Muscle layer of colon (tissue), 2 donors: ENCODE results near the gene SSNA1.

ENCODE experiments used
- H3K27ac ChIP-seq: one replicate; pipeline ENCODE4 v1.7.0; 2013; ENCODE audit warnings: low read depth, mild to moderate bottlenecking, low read length, moderate library complexity
- H3K27me3 ChIP-seq, 2 donors: one replicate each; pipeline ENCODE4 v1.7.0; 2013; ENCODE audit warnings: low read length in 2 of 2, mild to moderate bottlenecking in 2 of 2; ENCODE audit not compliant: insufficient read depth in 2 of 2, control insufficient read depth in 1 of 2
- H3K36me3 ChIP-seq: one replicate; pipeline ENCODE4 v1.7.0; 2013; ENCODE audit warnings: mild to moderate bottlenecking, low read length; ENCODE audit not compliant: insufficient read depth
- H3K4me1 ChIP-seq: one replicate; pipeline ENCODE4 v1.7.0; 2013; ENCODE audit warnings: mild to moderate bottlenecking, low read length; ENCODE audit not compliant: insufficient read depth
- H3K4me3 ChIP-seq, 2 donors: one replicate each; pipeline ENCODE4 v1.7.0; 2013; ENCODE audit warnings: low read length in 2 of 2, low read depth in 1 of 2, mild to moderate bottlenecking in 1 of 2, moderate library complexity in 1 of 2
- H3K9ac ChIP-seq: one replicate; pipeline ENCODE4 v1.7.0; 2013; ENCODE audit warnings: low read length
- H3K9me3 ChIP-seq: one replicate; pipeline ENCODE4 v1.7.0; 2013; ENCODE audit warnings: mild to moderate bottlenecking, low read length
- donor health status: abdominal sarcoma.
- donor health status: Adenocarcinoma of cecum.

The SSNA1 gene

DNA sequence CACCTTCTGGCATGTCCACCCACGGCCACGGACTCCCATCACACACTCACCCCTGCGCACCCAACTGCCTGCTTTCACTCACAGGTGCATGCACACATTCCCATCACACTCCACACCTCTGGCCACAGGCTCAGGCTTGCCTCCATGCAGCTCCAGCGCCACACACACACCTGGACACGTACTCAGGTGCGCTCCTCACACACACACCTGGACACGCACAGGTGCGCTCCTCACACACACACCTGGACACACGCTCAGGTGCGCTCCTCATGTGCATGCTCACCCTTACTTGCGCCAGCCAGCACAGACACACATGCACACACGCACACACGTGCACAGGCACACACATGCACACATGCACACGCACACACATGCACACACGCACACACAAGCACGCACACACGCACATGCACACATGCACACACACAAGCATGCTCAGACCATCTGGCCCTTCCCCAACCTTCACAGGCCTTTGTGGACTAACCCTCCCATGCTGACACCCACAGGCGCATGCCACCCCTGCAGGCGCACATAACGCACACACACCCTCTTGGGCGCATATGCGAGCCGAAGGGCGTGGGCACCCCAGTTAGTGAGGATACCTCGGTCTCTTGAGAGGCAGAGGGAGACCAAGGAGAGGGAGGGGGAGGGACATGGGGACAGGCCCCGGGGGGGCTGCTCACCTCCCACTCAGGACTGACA, 41.2 kb upstream of the SSNA1 start:
- no peak overlapping the region for H3K4me3 ChIP-seq
- no peak overlapping the region for H3K9ac ChIP-seq
- no peaks in the 10 kb centered on the region for H3K4me1 ChIP-seq
- no peaks in the 10 kb centered on the region for H3K9me3 ChIP-seq
- H3K36me3 ChIP-seq: no peaks in the 10 kb centered on the region
- H3K27me3 ChIP-seq: peaks cover 0 to 57% of the 10 kb centered on the region in 2 donors
- no peak overlapping the region for H3K27ac ChIP-seq

GRCh38 chr9:137147793-137148160, 40.7 kb upstream of the SSNA1 start:
- Histone ChIP-seq H3K27ac (no peak overlapping the region), H3K27me3 (peaks cover 0 to 51% of the 10 kb centered on the region in 2 donors), H3K4me3 (no peak overlapping the region)

DNA sequence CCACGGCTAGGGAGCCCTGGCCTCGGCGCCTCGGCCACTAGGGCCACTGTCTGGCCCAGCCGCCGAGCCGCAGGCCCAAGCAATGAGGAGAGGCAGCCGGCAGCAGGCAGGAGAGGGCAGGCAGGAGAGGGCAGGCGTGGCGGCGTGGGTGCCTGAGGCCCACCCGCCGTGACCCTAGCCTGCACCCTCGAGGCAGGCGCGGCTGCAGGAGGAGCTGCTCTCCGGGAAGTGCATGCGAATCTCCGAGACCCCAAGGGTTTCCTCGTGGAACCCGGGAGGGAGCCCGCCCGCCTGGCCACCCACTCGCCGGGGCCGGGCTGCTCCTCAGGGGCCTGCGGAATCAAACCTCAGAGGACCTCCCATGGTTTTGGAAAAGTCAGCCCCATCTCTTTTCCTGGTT, 40.2 kb upstream of the SSNA1 start:
- Histone ChIP-seq H3K9ac (no peak overlapping the region), H3K36me3 (no peaks in the 10 kb centered on the region), H3K27me3 (peaks cover 0 to 47% of the 10 kb centered on the region in 2 donors), H3K9me3 (no peaks in the 10 kb centered on the region), H3K27ac (no peak overlapping the region), H3K4me3 (no peak overlapping the region), H3K4me1 (no peaks in the 10 kb centered on the region)

More at GRCh38 chr9:137147793-137148160, 40.7 kb upstream of the SSNA1 start:
- H3K9ac ChIP-seq: no peak overlapping the region
- H3K4me1 ChIP-seq: no peaks in the 10 kb centered on the region
- no peaks in the 10 kb centered on the region for H3K9me3 ChIP-seq
- no peaks in the 10 kb centered on the region for H3K36me3 ChIP-seq

- no peak overlapping the region for H3K9ac ChIP-seq
- H3K27me3 ChIP-seq: peaks cover 0 to 42% of the 10 kb centered on the region in 2 donors
- H3K4me3 ChIP-seq: no peak overlapping the region
- H3K27ac ChIP-seq: no peak overlapping the region
- H3K36me3 ChIP-seq: no peaks in the 10 kb centered on the region
- no peaks in the 10 kb centered on the region for H3K9me3 ChIP-seq
- H3K4me1 ChIP-seq: no peaks in the 10 kb centered on the region
These were observed 39.8 kb upstream of the SSNA1 start for GRCh38 chr9:137148661-137149060.

DNA sequence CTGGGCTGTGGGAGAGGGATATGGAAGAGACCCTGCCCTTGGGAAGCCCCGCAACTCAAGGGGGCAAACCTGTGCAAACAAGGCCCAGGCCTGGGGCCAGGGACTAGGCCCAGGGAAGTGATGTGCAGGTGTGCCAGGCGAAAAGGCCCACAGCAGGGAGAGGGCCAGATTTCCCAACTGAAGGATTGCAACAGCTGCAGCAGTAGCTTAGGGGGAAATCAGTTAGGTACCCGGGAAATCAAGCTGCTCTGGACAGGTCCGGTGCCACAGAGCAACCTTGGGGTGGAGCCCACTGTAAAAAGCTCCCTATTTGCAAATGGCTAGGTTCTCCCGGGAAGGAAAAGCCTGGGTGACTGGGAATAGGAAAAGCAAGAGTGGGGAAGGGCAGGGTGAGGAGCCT, 39.1 kb upstream of the SSNA1 start:
- Histone ChIP-seq H3K9me3 (no peaks in the 10 kb centered on the region), H3K4me3 (no peak overlapping the region), H3K4me1 (no peaks in the 10 kb centered on the region), H3K27ac (no peak overlapping the region), H3K36me3 (no peaks in the 10 kb centered on the region), H3K9ac (no peak overlapping the region), H3K27me3 (peaks cover 0 to 41% of the 10 kb centered on the region in 2 donors)

DNA sequence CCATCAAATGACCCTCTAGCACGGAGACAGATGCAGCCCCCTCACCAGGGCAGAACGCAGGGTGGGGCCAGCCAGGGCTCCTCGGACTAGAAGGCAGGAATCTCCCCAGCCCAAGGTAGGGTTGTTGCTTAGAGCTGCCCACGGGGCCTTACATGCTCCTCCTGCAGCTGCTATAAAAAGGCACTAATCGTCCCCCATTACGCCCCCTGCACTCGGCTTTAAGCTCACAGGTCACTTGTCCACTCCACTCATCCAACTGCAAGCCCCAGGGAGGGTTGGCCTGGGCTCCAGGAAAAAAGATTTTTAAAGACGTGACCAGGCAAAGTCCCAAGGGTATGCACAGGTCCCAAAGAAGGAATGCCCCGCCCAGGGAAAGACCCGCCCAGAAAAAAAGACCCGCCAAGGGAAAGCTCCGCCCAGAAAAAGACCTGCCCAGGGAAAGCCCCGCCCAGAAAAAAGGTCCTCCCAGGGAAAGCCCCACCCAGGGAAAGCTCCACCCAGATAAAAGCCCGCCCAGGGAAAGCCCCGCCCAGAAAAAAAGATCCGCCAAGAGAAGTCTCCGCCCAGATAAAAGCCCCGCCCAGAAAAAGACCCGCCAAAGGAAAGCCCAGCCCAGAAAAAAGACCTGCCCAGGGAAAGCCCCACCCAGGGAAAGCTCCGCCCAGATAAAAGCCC, 38.4 kb upstream of the SSNA1 start:
- Histone ChIP-seq H3K9me3 (no peaks in the 10 kb centered on the region), H3K27me3 (peaks cover 0 to 41% of the 10 kb centered on the region in 2 donors), H3K36me3 (no peaks in the 10 kb centered on the region), H3K27ac (no peak overlapping the region), H3K4me1 (no peaks in the 10 kb centered on the region), H3K4me3 (no peak overlapping the region), H3K9ac (no peak overlapping the region)

- Histone ChIP-seq H3K4me1 (no peaks in the 10 kb centered on the region), H3K9ac (no peak overlapping the region), H3K36me3 (no peaks in the 10 kb centered on the region), H3K27me3 (peaks cover 0 to 47% of the 10 kb centered on the region in 2 donors), H3K27ac (no peak overlapping the region), H3K4me3 (no peak overlapping the region), H3K9me3 (no peaks in the 10 kb centered on the region)
These were observed 37.6 kb upstream of the SSNA1 start for GRCh38 chr9:137150617-137151457.

- Histone ChIP-seq H3K27me3 (peaks cover 10 to 50% of the 10 kb centered on the region in 2 donors), H3K4me1 (no peaks in the 10 kb centered on the region), H3K27ac (no peak overlapping the region), H3K4me3 (no peak overlapping the region), H3K36me3 (no peaks in the 10 kb centered on the region), H3K9me3 (no peaks in the 10 kb centered on the region), H3K9ac (no peak overlapping the region)
These were observed 35.6 kb upstream of the SSNA1 start for GRCh38 chr9:137152844-137153405.

GRCh38 chr9:137156567-137157375, 31.7 kb upstream of the SSNA1 start:
- H3K9me3 ChIP-seq: no peaks in the 10 kb centered on the region
- H3K4me3 ChIP-seq: no peak overlapping the region
- H3K9ac ChIP-seq: no peak overlapping the region
- peaks cover 25 to 60% of the 10 kb centered on the region in 2 donors for H3K27me3 ChIP-seq
- no peak overlapping the region for H3K27ac ChIP-seq
- H3K4me1 ChIP-seq: no peaks in the 10 kb centered on the region
- no peaks in the 10 kb centered on the region for H3K36me3 ChIP-seq

GRCh38 chr9:137157618-137158415, 30.7 kb upstream of the SSNA1 start:
- H3K9me3 ChIP-seq: no peaks in the 10 kb centered on the region
- H3K9ac ChIP-seq: no peak overlapping the region
- H3K27me3 ChIP-seq: peaks cover 25 to 71% of the 10 kb centered on the region in 2 donors
- H3K4me3 ChIP-seq: no peak overlapping the region
- no peak overlapping the region for H3K27ac ChIP-seq
- no peaks in the 10 kb centered on the region for H3K4me1 ChIP-seq
- H3K36me3 ChIP-seq: no peaks in the 10 kb centered on the region
